Measurements from ENCODE around the gene GLOD5.
A peak's percentile ranks its signal among the peaks of the same experiment; 100 is the strongest.

- TF ChIP-seq, protein P1, sequence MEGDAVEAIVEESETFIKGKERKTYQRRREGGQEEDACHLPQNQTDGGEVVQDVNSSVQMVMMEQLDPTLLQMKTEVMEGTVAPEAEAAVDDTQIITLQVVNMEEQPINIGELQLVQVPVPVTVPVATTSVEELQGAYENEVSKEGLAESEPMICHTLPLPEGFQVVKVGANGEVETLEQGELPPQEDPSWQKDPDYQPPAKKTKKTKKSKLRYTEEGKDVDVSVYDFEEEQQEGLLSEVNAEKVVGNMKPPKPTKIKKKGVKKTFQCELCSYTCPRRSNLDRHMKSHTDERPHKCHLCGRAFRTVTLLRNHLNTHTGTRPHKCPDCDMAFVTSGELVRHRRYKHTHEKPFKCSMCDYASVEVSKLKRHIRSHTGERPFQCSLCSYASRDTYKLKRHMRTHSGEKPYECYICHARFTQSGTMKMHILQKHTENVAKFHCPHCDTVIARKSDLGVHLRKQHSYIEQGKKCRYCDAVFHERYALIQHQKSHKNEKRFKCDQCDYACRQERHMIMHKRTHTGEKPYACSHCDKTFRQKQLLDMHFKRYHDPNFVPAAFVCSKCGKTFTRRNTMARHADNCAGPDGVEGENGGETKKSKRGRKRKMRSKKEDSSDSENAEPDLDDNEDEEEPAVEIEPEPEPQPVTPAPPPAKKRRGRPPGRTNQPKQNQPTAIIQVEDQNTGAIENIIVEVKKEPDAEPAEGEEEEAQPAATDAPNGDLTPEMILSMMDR (IDR thresholded peaks at IDR 0.05), result peak in 2 of 12 donors; percentile 10 to 12
- TF ChIP-seq POLR2A (IDR thresholded peaks at IDR 0.05), result peak in 1 of 2 donors; percentile 61
Measured at GRCh38 chrX:48802089-48802904, 40.8 kb downstream of the GLOD5 start.
